Neutrophil (primary cell): Measurements from ENCODE around the gene SPATS2L.

Experiments used
- H3K27ac ChIP-seq: fragments of 200-600 bp; sonication (generic); 2 replicates; pipeline ENCODE4 v1.5.1; 2016; ENCODE audit warnings: mild to moderate bottlenecking, moderate library complexity
- H3K27me3 ChIP-seq: fragments of 200-600 bp; sonication (generic); 2 replicates; pipeline ENCODE4 v1.6.0; 2016; ENCODE audit warnings: mild to moderate bottlenecking
- H3K36me3 ChIP-seq: fragments of 200-600 bp; sonication (generic); 2 replicates; pipeline ENCODE4 v1.5.1; 2017
- H3K4me1 ChIP-seq, 2 experiments: fragments of 200-600 bp in 1 of 2; sonication (generic) in 1 of 2; 1 replicate in 1 of 2; 2 replicates in 1 of 2; pipeline versions ENCODE4 v1.5.1 to v1.6.1; 2013 to 2016; ENCODE audit warnings: low read depth in 1 of 2, low read length in 1 of 2, mild to moderate bottlenecking in 1 of 2, moderate library complexity in 1 of 2; ENCODE audit not compliant: control insufficient read depth in 1 of 2, insufficient read depth in 1 of 2
- H3K4me3 ChIP-seq, 2 experiments: fragments of 200-600 bp in 1 of 2; sonication (generic) in 1 of 2; 1 replicate in 1 of 2; 2 replicates in 1 of 2; pipeline ENCODE4 v1.5.1; 2013 to 2016; ENCODE audit warnings: low read depth in 1 of 2, low read length in 1 of 2, mild to moderate bottlenecking in 1 of 2, moderate library complexity in 1 of 2
- H3K9me3 ChIP-seq: fragments of 200-600 bp; sonication (generic); 2 replicates; pipeline ENCODE4 v1.5.1; 2016
- TF ChIP-seq, protein P1 (sequence below): fragments of 200-600 bp; sonication (generic); IDR thresholded peaks from 2 replicates; pipeline ENCODE4 v1.5.1; 2016; ENCODE audit warnings: antibody characterized with exemption

SPATS2L gene

DNA sequence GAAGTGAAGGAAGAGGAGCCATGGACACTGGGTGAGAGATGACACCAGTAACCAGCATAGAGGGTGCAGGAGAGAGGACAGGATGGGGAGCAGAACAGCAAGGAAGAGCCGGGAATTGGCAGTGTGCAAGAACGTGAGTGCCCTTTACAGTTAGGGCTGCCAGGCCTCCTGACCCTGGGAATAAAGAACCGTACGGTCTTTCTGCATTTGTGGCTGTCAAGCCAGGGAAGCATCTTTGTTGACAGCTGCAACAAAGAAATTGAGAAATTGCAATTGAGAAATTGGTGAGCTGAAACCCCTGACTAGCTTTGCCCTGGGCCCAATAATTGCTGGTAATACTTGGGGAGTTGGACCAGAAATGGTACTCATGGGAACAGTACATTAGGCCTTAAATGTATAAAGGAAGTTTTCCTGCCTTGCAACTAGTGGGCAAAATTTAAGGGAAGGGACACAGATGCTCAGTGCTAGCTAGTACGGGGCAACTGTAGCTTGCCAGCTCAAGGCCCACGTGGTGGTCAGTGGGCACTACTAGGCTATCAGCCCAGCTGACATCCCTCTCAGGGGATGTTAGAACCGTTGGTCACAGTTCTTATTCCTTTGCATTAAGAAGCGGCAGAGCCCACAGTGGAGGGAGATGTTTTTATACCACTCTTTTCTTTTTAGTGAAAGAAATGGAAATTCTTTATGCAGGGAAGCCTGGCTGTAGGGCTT lies 146.8 kb downstream of the SPATS2L start:
- H3K27ac ChIP-seq = no peak overlapping the region
- H3K4me1 ChIP-seq = no peaks in the 10 kb centered on the region
- H3K36me3 ChIP-seq = no peaks in the 10 kb centered on the region
- TF ChIP-seq, protein P1, sequence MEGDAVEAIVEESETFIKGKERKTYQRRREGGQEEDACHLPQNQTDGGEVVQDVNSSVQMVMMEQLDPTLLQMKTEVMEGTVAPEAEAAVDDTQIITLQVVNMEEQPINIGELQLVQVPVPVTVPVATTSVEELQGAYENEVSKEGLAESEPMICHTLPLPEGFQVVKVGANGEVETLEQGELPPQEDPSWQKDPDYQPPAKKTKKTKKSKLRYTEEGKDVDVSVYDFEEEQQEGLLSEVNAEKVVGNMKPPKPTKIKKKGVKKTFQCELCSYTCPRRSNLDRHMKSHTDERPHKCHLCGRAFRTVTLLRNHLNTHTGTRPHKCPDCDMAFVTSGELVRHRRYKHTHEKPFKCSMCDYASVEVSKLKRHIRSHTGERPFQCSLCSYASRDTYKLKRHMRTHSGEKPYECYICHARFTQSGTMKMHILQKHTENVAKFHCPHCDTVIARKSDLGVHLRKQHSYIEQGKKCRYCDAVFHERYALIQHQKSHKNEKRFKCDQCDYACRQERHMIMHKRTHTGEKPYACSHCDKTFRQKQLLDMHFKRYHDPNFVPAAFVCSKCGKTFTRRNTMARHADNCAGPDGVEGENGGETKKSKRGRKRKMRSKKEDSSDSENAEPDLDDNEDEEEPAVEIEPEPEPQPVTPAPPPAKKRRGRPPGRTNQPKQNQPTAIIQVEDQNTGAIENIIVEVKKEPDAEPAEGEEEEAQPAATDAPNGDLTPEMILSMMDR = no peak
- no peaks in the 10 kb centered on the region for H3K9me3 ChIP-seq
- H3K4me3 ChIP-seq = no peak overlapping the region
- no peaks in the 10 kb centered on the region for H3K27me3 ChIP-seq

DNA sequence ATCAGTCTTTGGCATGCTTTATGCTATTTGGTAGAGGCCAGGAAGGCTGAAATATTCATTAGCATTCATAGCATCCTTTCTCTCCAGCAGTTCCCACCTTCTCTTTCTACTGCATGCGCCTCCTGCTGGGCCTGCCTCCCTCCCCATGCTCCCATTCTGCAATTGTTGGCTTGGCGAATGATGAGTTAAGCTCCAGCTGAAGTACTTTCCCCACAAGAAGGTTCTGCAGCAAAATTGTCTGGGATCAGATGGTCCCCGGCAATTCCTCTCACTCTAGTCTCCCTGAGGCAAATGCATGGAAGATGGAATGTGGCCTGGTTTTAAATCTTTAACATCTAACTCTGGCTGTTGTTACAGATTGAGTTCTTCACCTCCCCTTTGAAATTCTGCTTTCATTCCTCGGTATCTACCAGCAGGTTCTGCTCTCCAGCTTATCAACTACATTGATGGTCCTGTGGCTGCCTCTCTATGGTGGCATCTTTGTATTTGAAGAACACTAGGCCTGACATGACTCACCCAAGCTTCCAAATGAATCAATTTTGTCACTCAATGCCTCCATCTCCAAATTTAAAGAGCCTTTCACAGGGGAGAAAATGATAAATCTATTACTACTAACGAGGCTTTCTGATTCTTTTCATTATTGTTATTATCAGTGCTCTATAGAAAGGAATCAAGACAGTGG lies 147.5 kb downstream of the SPATS2L start:
- TF ChIP-seq, protein P1 = no peak
- H3K4me3 ChIP-seq = no peak overlapping the region
- H3K9me3 ChIP-seq = no peaks in the 10 kb centered on the region
- H3K4me1 ChIP-seq = no peaks in the 10 kb centered on the region
- no peak overlapping the region for H3K27ac ChIP-seq
- no peaks in the 10 kb centered on the region for H3K27me3 ChIP-seq
- H3K36me3 ChIP-seq = no peaks in the 10 kb centered on the region

DNA sequence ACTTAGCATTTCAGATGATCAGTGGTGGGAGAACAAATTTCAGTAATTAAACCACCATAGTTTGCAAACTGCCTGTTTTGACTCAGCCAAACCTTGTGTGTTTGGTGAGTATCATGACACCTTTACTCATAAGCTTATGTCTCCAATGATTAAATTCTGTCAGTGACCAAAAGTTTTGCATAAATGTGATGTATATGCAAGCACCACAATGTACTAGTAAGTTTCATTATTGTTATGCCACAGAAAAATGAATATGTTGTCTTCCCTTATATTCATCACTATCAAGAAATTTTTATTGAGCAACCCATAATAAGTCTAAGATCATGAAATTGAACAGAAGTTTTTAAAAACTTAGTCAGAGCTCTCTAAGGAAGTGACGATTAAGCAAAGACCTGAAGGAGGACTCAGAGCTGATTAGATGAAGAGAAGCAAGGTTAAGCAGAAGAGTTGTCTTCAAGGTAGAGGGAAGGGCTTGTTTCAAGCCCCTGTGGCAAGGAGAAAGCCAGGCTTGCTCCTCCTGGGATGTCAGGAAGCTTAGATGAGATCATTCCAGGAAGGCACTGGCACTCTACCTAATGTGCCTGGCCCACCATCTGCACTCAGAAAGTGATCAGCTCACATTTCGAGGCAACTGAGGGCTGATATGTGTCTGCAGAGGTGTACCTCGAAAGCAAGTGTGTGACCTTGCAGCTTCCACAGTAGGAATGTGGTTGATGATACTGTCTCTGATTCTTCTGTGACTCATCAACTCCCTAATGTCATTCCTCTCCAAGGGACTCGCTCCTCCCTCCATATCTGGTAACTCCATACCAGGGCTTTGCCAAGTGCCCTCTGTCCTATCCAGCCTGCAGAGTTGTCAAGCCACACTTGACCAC lies 148.7 kb downstream of the SPATS2L start:
- H3K9me3 ChIP-seq = no peaks in the 10 kb centered on the region
- H3K27ac ChIP-seq = no peak overlapping the region
- no peaks in the 10 kb centered on the region for H3K27me3 ChIP-seq
- no peaks in the 10 kb centered on the region for H3K4me1 ChIP-seq
- TF ChIP-seq, protein P1 = no peak
- H3K36me3 ChIP-seq = no peaks in the 10 kb centered on the region
- no peak overlapping the region for H3K4me3 ChIP-seq

DNA sequence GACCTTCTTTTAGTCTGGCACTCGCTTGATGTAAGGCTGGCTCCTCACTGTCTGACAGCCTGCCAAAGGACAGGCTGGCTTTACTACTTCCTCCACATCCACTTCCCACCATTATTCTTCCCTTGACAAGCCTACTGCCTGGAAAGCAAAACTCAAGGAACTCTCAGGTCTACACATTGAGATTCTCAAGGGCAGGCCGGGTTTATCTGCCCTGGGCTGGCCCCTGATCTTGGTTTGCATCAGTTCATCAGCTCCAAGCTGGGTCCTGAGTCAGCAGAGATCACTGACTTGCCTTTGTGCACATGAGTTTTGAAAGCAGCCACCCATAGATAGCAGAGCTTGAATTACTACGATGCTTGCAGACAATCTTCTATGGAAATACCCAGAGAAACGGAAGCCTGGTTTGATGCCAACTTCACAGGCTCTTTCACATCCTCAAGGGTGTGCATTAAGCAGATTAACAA lies 149.5 kb downstream of the SPATS2L start:
- H3K27me3 ChIP-seq = no peaks in the 10 kb centered on the region
- H3K4me3 ChIP-seq = no peak overlapping the region

DNA sequence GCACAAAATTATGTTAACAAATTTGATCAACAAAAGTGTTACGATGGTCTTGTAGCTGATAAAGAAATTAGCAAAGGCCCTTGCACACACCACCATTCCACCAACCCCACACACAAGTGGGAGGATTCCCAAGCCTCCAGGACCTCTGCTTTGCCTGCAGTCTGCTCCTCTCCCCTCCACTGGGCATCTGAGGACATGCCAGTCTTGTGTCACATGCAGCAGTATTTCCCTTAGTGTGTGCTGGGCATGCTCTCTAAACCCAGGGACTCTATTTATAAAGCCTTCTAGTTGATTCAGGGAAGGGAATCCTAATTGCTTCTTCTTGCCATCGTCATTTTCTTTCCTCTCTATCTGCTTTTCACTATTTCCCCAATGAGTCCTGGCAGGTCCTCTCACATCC lies 150.1 kb downstream of the SPATS2L start:
- Histone ChIP-seq H3K9me3 (no peaks in the 10 kb centered on the region), H3K4me1 (no peaks in the 10 kb centered on the region), H3K4me3 (no peak overlapping the region), H3K27ac (no peak overlapping the region), H3K36me3 (no peaks in the 10 kb centered on the region), H3K27me3 (no peaks in the 10 kb centered on the region)
- TF ChIP-seq, protein P1 = no peak

More for the DNA sequence above, 149.5 kb downstream of the SPATS2L start:
- H3K9me3 ChIP-seq = no peaks in the 10 kb centered on the region
- no peaks in the 10 kb centered on the region for H3K36me3 ChIP-seq
- H3K27ac ChIP-seq = no peak overlapping the region
- TF ChIP-seq, protein P1 = no peak
- H3K4me1 ChIP-seq = no peaks in the 10 kb centered on the region
